K562 (cell line): ENCODE results near the gene ATRIP. TPM values are rescaled to one million over a fixed set of nuclear protein-coding genes. Genes with fewer than 3 reads are reported as not detected.

Source experiments
- ATAC-seq: fragments of 200-7000 bp; cut with Tn5 transposase; 3 replicates; pipeline ENCODE4 v1.9.1; 2020; ENCODE audit warnings: moderate library complexity
- BruUV-seq: library from RNA; stranded (reverse); fragments of 400-500 nt; replicated peaks from 2 replicates; lab custom pipeline; 2021; lab: Mats Ljungman, UMichigan
- CTCF ChIA-PET: fragments of 300-600 bp; formaldehyde crosslinking; extraction: SDS; loops from one replicate; lab custom pipeline; 2021; ENCODE audit warnings: low intra/inter-chr PET ratio; lab: Yijun Ruan, JAX
- POLR2A ChIA-PET: fragments of 300-600, 350-650 bp; sonication (Branson Sonifier 250); formaldehyde crosslinking; extraction: SDS; loops from one replicate; lab custom pipeline; 2021; ENCODE audit warnings: antibody characterized with exemption, inconsistent platforms; lab: Yijun Ruan, JAX
- DNase-seq, 4 experiments: peaks; one replicate each; pipeline versions ENCODE4 v3.0.0 to v3.0.0-alpha.2; 2011 to 2018; ENCODE audit warnings: low spot score in 3 of 4, mixed read lengths in 3 of 4; ENCODE audit errors: extremely low read depth in 1 of 4
- FAIRE-seq: peaks from 2 replicates; lab custom pipeline; 2011; peaks lifted over from hg19 to GRCh38; lab: Jason Lieb, UNC
- H2AFZ ChIP-seq: 2 replicates; pipeline ENCODE4 v1.6.0; 2011; ENCODE audit warnings: low read depth, low read length, control low read depth, inconsistent platforms
- H3K27ac ChIP-seq: fragments of 200-600 bp; 3 replicates; pipeline ENCODE4 v1.8.0; 2011; ENCODE audit warnings: low read depth, mild to moderate bottlenecking, control low read depth, inconsistent platforms, low read length, moderate library complexity, mixed read lengths; ENCODE audit errors: extremely low read depth
- H3K27me3 ChIP-seq, 2 experiments: fragments of 300-600 bp in 1 of 2; 2 replicates in 1 of 2; 3 replicates in 1 of 2; pipeline versions ENCODE4 v1.6.0 to v1.8.0; 2011; ENCODE audit warnings: inconsistent platforms in 2 of 2, low read length in 2 of 2, mild to moderate bottlenecking in 1 of 2, mixed read lengths in 1 of 2, moderate library complexity in 1 of 2; ENCODE audit not compliant: control insufficient read depth in 2 of 2, insufficient read depth in 2 of 2
- H3K36me3 ChIP-seq: fragments of 300-600 bp; 3 replicates; pipeline ENCODE4 v1.8.0; 2011; ENCODE audit warnings: mild to moderate bottlenecking, low read length, inconsistent platforms; ENCODE audit not compliant: control insufficient read depth, insufficient read depth
- H3K4me1 ChIP-seq, 2 experiments: fragments of 200-600 bp in 1 of 2; replicated peaks in 1 of 2; 2 replicates in 1 of 2; 3 replicates in 1 of 2; pipeline versions ENCODE4 v1.5.1 to v1.8.0; 2011; ENCODE audit warnings: inconsistent platforms in 2 of 2, low read length in 2 of 2, mild to moderate bottlenecking in 1 of 2, mixed read lengths in 1 of 2, moderate library complexity in 1 of 2; ENCODE audit not compliant: control insufficient read depth in 2 of 2, insufficient read depth in 2 of 2
- H3K4me2 ChIP-seq: 2 replicates; pipeline ENCODE4 v1.6.1; 2011; ENCODE audit warnings: low read length, control low read depth, inconsistent platforms, mixed read lengths; ENCODE audit not compliant: insufficient read depth
- H3K4me3 ChIP-seq: fragments of 200-600 bp; sonication (generic), shearing (Covaris generic); 2 replicates; pipeline ENCODE4 v1.5.1; 2016; ENCODE audit warnings: control low read depth, inconsistent platforms
- H3K79me2 ChIP-seq: fragments of 200-600 bp; 3 replicates; pipeline ENCODE4 v1.8.0; 2011; ENCODE audit warnings: low read length, inconsistent platforms; ENCODE audit not compliant: control insufficient read depth, insufficient read depth
- H3K9ac ChIP-seq, 2 experiments: 2 replicates each; pipeline versions ENCODE4 v1.6.0 to v1.6.1; 2011; ENCODE audit warnings: low read depth in 2 of 2, low read length in 2 of 2, control low read depth in 1 of 2, inconsistent platforms in 1 of 2, mild to moderate bottlenecking in 1 of 2, mixed read lengths in 1 of 2; ENCODE audit not compliant: insufficient read depth in 1 of 2
- H3K9me1 ChIP-seq: one replicate; pipeline ENCODE4 v1.6.0; 2011; ENCODE audit warnings: inconsistent platforms, mild to moderate bottlenecking, low read length, moderate library complexity; ENCODE audit not compliant: control insufficient read depth, insufficient read depth
- H3K9me3 ChIP-seq: replicated peaks from 2 replicates; pipeline ENCODE4 v1.5.1; 2011; ENCODE audit warnings: low read depth, low read length, inconsistent platforms; ENCODE audit not compliant: control insufficient read depth, insufficient read depth
- H4K20me1 ChIP-seq: replicated peaks from 2 replicates; pipeline ENCODE4 v1.6.1; 2011; ENCODE audit warnings: low read length, inconsistent platforms, mixed read lengths; ENCODE audit not compliant: control insufficient read depth, insufficient read depth
- ELF1 ChIP-seq: fragments of 200-800 bp; sonication (Bioruptor generic); IDR thresholded peaks from 2 replicates; pipeline ENCODE4 v1.6.1; 2016; ENCODE audit warnings: missing genetic modification characterization, missing compliant biosample characterization
- JUN ChIP-seq, 2 experiments: sonication (generic) in 1 of 2; formaldehyde crosslinking in 1 of 2; IDR thresholded peaks; 2 replicates each; pipeline versions ENCODE4 v1.6.1 to v1.8.0; 2012 to 2022; ENCODE audit warnings: borderline replicate concordance in 2 of 2, mild to moderate bottlenecking in 2 of 2, improper control_type of control experiment in 1 of 2, low read depth in 1 of 2, low read length in 1 of 2, missing genetic modification reagents in 1 of 2
- KDM1A ChIP-seq, 2 experiments: fragments of 450-650 bp; IDR thresholded peaks; 2 replicates each; pipeline ENCODE4 v1.6.1; 2016; ENCODE audit warnings: mild to moderate bottlenecking in 2 of 2
- LCOR ChIP-seq: sonication (generic); formaldehyde crosslinking; IDR thresholded peaks from 2 replicates; pipeline ENCODE4 v1.8.0; 2022; ENCODE audit warnings: mild to moderate bottlenecking, missing genetic modification reagents
- MITF ChIP-seq: IDR thresholded peaks from 2 replicates; pipeline ENCODE4 v1.6.1; 2014; ENCODE audit warnings: antibody characterized with exemption
- NEUROD1 ChIP-seq: fragments of 150-350 bp; IDR thresholded peaks from 2 replicates; pipeline ENCODE4 v1.6.1; 2014; ENCODE audit warnings: borderline replicate concordance, low read length, low read depth; ENCODE audit not compliant: partially characterized antibody
- RFX5 ChIP-seq: IDR thresholded peaks from 2 replicates; pipeline ENCODE4 v1.6.1; 2011; ENCODE audit warnings: low read depth, mild to moderate bottlenecking, improper control_type of control experiment, low read length
- U2AF1 ChIP-seq: fragments of 200-400 bp; formaldehyde crosslinking; optimal IDR thresholded peaks from 2 replicates; pipeline ENCODE3; 2017; ENCODE audit warnings: mild to moderate bottlenecking, low read depth, low read length, moderate library complexity
- ZNF274 ChIP-seq: IDR thresholded peaks from 2 replicates; pipeline ENCODE4 v1.6.1; 2011; ENCODE audit warnings: low read depth, mild to moderate bottlenecking, low read length, moderate library complexity, borderline replicate concordance
- WGBS: fragments of 100-300 bp; shearing (Covaris generic); methylation state at CpG from one replicate; pipeline ENCODE4 v1.1.6; 2016; ENCODE audit warnings: low coverage, mixed read lengths; ENCODE audit not compliant: insufficient coverage; ENCODE audit errors: missing lambda C conversion rate; 5-methylcytosine and 5-hydroxymethylcytosine counted together
- in situ Hi-C: fragments of 300-500 bp; cut with MboI; formaldehyde crosslinking; loops from 4 replicates; pipeline ENCODE4 v1.15.0; 2018; ENCODE audit warnings: inconsistent platforms, mixed read lengths
- intact Hi-C: fragments of 100-400 bp; cut with micrococcal nuclease; formaldehyde crosslinking; loops from 2 replicates; pipeline ENCODE4 v1.14.2; 2022
- polyA plus RNA-seq, 8 experiments: library from polyadenylated mRNA; depleted of rRNA in 4 of 8; stranded (reverse) in 5 of 8; unstranded in 3 of 8; fragments of >200 nt; fragmentation: Nextera tagmentation in 2 of 8; fragmentation: Illumina TruSeq in 1 of 8; extraction: Ambion mirVana in 2 of 8; extraction: Trizol in 1 of 8; gene quantifications; 2 replicates each; pipeline versions ENCODE4 v1.2.1 to v1.2.3, GENCODE V29; 2011 to 2014; ENCODE audit warnings: inconsistent platforms in 1 of 8, missing spikeins in 1 of 8
- total RNA-seq, 7 experiments: library from RNA; depleted of rRNA in 6 of 7; stranded (reverse); fragments of >200 nt in 6 of 7; fragmentation: Illumina TruSeq in 2 of 7; extraction: Trizol in 2 of 7; gene quantifications; 2 replicates each; pipeline versions ENCODE4 v1.2.1 to v1.2.3, GENCODE V29; 2011 to 2021; ENCODE audit warnings: low replicate concordance in 1 of 7

Gene ATRIP
- total and polyA plus RNA-seq, 9 of the 15 experiments (the other 6 are each of a cell fraction or from before 2014, with no cell fraction given), result 1.7 to 15.7 (median 10.5) TPM

GRCh38 chr3:48416546-48416945 lies 30.0 kb upstream of the ATRIP start:
- no peak overlapping the region for H3K4me3 ChIP-seq
- H3K4me2 ChIP-seq, result no peak overlapping the region
- in situ Hi-C loops (no loop called here), intact Hi-C loops (no loop called here)
- FAIRE-seq, result no peak
- BruUV-seq, result no TSS peak
- H2AFZ ChIP-seq, result no peak overlapping the region
- no peak overlapping the region for H3K9ac ChIP-seq
- no peak for ATAC-seq
- no peaks in the 10 kb centered on the region for H3K27me3 ChIP-seq
- H3K79me2 ChIP-seq, result no peaks in the 10 kb centered on the region
- peaks cover 0 to 5% of the 10 kb centered on the region in 2 experiments; a peak in 2 of 5 replicates for H3K4me1 ChIP-seq
- no peaks in the 10 kb centered on the region for H4K20me1 ChIP-seq
- H3K9me3 ChIP-seq, result no peaks in the 10 kb centered on the region
- ChIA-PET CTCF (no interaction called here), POLR2A (interaction anchor here (0.7 to 1.0 kb wide), 2 partner anchors 10 to 20 kb away, joined by 3 to 4 read pairs; no protein-coding TSS in a partner anchor)
- no peaks in the 10 kb centered on the region for H3K36me3 ChIP-seq
- H3K9me1 ChIP-seq, result no peaks in the 10 kb centered on the region
- DNase-seq, result no peak
- no peak overlapping the region for H3K27ac ChIP-seq
- 48% methylated on average over 4 of the region's 4 CpGs for WGBS
- no peak for TF ChIP-seq ZNF274
- TF ChIP-seq RFX5, result no peak
- TF ChIP-seq JUN (IDR thresholded peaks at IDR 0.05; ENCODE audit: borderline replicate concordance, low read depth, low read length), result no peak
- no peak for TF ChIP-seq JUN (CRISPR knock-in tag; IDR thresholded peaks at IDR 0.05; ENCODE audit: borderline replicate concordance)
- no peak for TF ChIP-seq NEUROD1
- TF ChIP-seq KDM1A (IDR thresholded peaks at IDR 0.05), result no peak
- TF ChIP-seq ELF1 (tag), result no peak
- TF ChIP-seq MITF, result no peak
- TF ChIP-seq LCOR (CRISPR knock-in tag), result no peak
- no peak for TF ChIP-seq U2AF1
